OCI-LY3 (cell line): Measurements from ENCODE around the gene TFR2.

ENCODE experiments used
- H2AFZ ChIP-seq: fragments of 200-600, 300-600 bp; shearing (Covaris generic); 2 replicates; pipeline ENCODE4 v1.6.0; 2014; ENCODE audit warnings: antibody characterized with exemption, low read depth, low read length
- H3K27ac ChIP-seq: fragments of 200-600, 300-600 bp; sonication (generic); 2 replicates; pipeline ENCODE4 v1.5.1; 2014; ENCODE audit warnings: mild to moderate bottlenecking, low read length, moderate library complexity, mixed read lengths
- H3K27me3 ChIP-seq: fragments of 200-600, 300-600 bp; sonication (generic); 2 replicates; pipeline ENCODE4 v1.6.1; 2014; ENCODE audit warnings: low read depth, low read length, mixed read lengths
- H3K36me3 ChIP-seq: fragments of 200-600, 300-600 bp; sonication (generic); replicated peaks from 2 replicates; pipeline ENCODE3; 2014; ENCODE audit warnings: low read depth, low read length, mixed read lengths
- H3K4me1 ChIP-seq: fragments of 300-600, 200-600 bp; sonication (generic); 2 replicates; pipeline ENCODE4 v1.6.1; 2014; ENCODE audit warnings: low read length, mixed read lengths
- H3K4me2 ChIP-seq: fragments of 200-600, 300-600 bp; sonication (generic); 2 replicates; pipeline ENCODE4 v1.6.1; 2014; ENCODE audit warnings: low read length, mixed read lengths
- H3K4me3 ChIP-seq: fragments of 300-600, 200-600 bp; sonication (generic); 2 replicates; pipeline ENCODE4 v1.5.1; 2014; ENCODE audit warnings: antibody characterized with exemption, mild to moderate bottlenecking, low read length, moderate library complexity
- H3K79me2 ChIP-seq: fragments of 300-600, 200-600 bp; shearing (Covaris generic); 2 replicates; pipeline ENCODE4 v1.6.1; 2014; ENCODE audit warnings: mild to moderate bottlenecking, low read length, mixed read lengths
- H3K9ac ChIP-seq: fragments of 300-600, 200-600 bp; shearing (Covaris generic); 2 replicates; pipeline ENCODE4 v1.6.0; 2014; ENCODE audit warnings: mild to moderate bottlenecking, low read length, moderate library complexity
- H3K9me3 ChIP-seq: fragments of 200-600, 300-600 bp; shearing (Covaris generic); 2 replicates; pipeline ENCODE4 v1.6.1; 2014; ENCODE audit warnings: low read length, mixed read lengths; ENCODE audit not compliant: insufficient read depth
- H4K20me1 ChIP-seq: fragments of 200-600, 300-600 bp; sonication (generic); 2 replicates; pipeline ENCODE4 v1.6.1; 2016; ENCODE audit warnings: low read length, mixed read lengths; ENCODE audit not compliant: insufficient read depth
- CTCF ChIP-seq: fragments of 200-600, 300-600 bp; sonication (generic); IDR thresholded peaks from 2 replicates; pipeline ENCODE4 v1.5.1; 2014; ENCODE audit warnings: antibody characterized with exemption, low read length, low read depth
- EZH2phosphoT487 ChIP-seq: fragments of 200-600 bp; shearing (Covaris generic); IDR thresholded peaks from 2 replicates; pipeline ENCODE4 v1.6.1; 2018; ENCODE audit warnings: antibody characterized with exemption, mixed run types, low read depth

TFR2 gene

GRCh38 chr7:100654908-100655831, 13.8 kb upstream of the TFR2 start:
- no peaks in the 10 kb centered on the region for H3K27me3 ChIP-seq

GRCh38 chr7:100649826-100650565, 8.6 kb upstream of the TFR2 start:
- no peaks in the 10 kb centered on the region for H3K9me3 ChIP-seq
- no peak overlapping the region for H3K4me3 ChIP-seq
- no peaks in the 10 kb centered on the region for H3K36me3 ChIP-seq
- no peak for TF ChIP-seq CTCF
- no peak for TF ChIP-seq EZH2phosphoT487
- H2AFZ ChIP-seq = no peak overlapping the region
- H3K4me2 ChIP-seq = no peak overlapping the region
- no peak overlapping the region for H3K9ac ChIP-seq
- H3K27ac ChIP-seq = no peak overlapping the region
- H3K27me3 ChIP-seq = peaks cover 6% of the 10 kb centered on the region; the same call in 1 of the 2 replicates
- no peaks in the 10 kb centered on the region for H4K20me1 ChIP-seq
- no peaks in the 10 kb centered on the region for H3K4me1 ChIP-seq
- no peaks in the 10 kb centered on the region for H3K79me2 ChIP-seq

More at GRCh38 chr7:100654908-100655831, 13.8 kb upstream of the TFR2 start:
- Histone ChIP-seq H3K9ac (no peak overlapping the region), H2AFZ (no peak overlapping the region), H3K36me3 (no peaks in the 10 kb centered on the region), H3K4me2 (no peak overlapping the region), H4K20me1 (no peaks in the 10 kb centered on the region), H3K79me2 (no peaks in the 10 kb centered on the region), H3K27ac (no peak overlapping the region), H3K4me3 (no peak overlapping the region), H3K4me1 (no peaks in the 10 kb centered on the region), H3K9me3 (no peaks in the 10 kb centered on the region)
- TF ChIP-seq CTCF (no peak), EZH2phosphoT487 (no peak)

GRCh38 chr7:100642534-100642907, 1.2 kb upstream of the TFR2 start:
- Histone ChIP-seq H3K4me2 (peak overlapping the region; percentile 73), H3K4me3 (peak overlapping the region; percentile 68), H4K20me1 (no peaks in the 10 kb centered on the region), H3K27ac (no peak overlapping the region), H3K9me3 (no peaks in the 10 kb centered on the region), H2AFZ (no peak overlapping the region), H3K4me1 (peaks cover 10% of the 10 kb centered on the region), H3K9ac (no peak overlapping the region), H3K27me3 (peaks cover 10% of the 10 kb centered on the region; the same call in 1 of the 2 replicates), H3K36me3 (no peaks in the 10 kb centered on the region), H3K79me2 (no peaks in the 10 kb centered on the region)
- TF ChIP-seq EZH2phosphoT487 = no peak
- TF ChIP-seq CTCF = no peak

- peak overlapping the region; percentile 73 for H3K4me2 ChIP-seq
- H2AFZ ChIP-seq = no peak overlapping the region
- no peak overlapping the region for H3K27ac ChIP-seq
- 0 out of 2 replicates have a peak, but pooled peaks have one; percentile 10 for TF ChIP-seq CTCF
- TF ChIP-seq EZH2phosphoT487 = no peak
- H3K27me3 ChIP-seq = peaks cover 10% of the 10 kb centered on the region; the same call in 1 of the 2 replicates
- no peaks in the 10 kb centered on the region for H3K9me3 ChIP-seq
- peaks cover 10% of the 10 kb centered on the region for H3K4me1 ChIP-seq
- H3K79me2 ChIP-seq = no peaks in the 10 kb centered on the region
- H3K9ac ChIP-seq = no peak overlapping the region
- no peaks in the 10 kb centered on the region for H3K36me3 ChIP-seq
- H4K20me1 ChIP-seq = no peaks in the 10 kb centered on the region
- H3K4me3 ChIP-seq = peak overlapping the region; percentile 68
Observed at GRCh38 chr7:100641860-100642533, 645 bp upstream of the TFR2 start.
